ENCODE data around the gene TSPAN11.

- TF ChIP-seq EZH2 (IDR thresholded peaks at IDR 0.05): no peak
- TF ChIP-seq POLR2AphosphoS5 (IDR thresholded peaks at IDR 0.05; ENCODE audit: borderline replicate concordance, low read depth, low read length): no peak
Measured at GRCh38 chr12:30896461-30896860, 30.1 kb upstream of the TSPAN11 start.
